HL-60/S4 (cell line): ENCODE data around the gene TTC33.
"Not testable (repeated sequence)": the region's sequence is repeated elsewhere in the genome, so short reads cannot be mapped to it uniquely, and the experiment has no call there.

Experiments
- in situ Hi-C: fragments of 300-500 bp; cut with MboI; formaldehyde crosslinking; loops from 2 replicates; pipeline ENCODE4 v1.14.3; 2022; ENCODE audit warnings: low sequenced_read_pairs

TTC33 gene

DNA sequence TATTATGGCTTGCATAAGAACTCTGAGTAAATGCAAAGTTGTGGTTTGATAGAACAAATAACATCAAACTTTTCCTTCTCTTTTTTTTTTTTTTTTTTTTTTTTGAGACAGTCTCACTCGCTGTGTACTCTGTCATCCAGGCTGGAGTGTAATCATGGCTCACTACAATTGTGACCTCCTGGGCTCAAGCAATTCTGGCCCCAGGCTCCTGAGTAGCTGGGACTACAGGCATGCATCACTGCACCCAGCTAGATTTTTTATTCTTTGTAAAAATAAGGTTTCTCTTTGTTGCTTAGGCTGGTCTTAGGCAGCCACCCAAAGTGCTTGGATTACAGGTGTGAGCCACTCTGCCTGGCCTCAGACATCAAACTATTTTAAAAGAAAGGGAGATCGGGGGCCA lies 95.0 kb downstream of the TTC33 start:
- in situ Hi-C loops, result no loop called here

DNA sequence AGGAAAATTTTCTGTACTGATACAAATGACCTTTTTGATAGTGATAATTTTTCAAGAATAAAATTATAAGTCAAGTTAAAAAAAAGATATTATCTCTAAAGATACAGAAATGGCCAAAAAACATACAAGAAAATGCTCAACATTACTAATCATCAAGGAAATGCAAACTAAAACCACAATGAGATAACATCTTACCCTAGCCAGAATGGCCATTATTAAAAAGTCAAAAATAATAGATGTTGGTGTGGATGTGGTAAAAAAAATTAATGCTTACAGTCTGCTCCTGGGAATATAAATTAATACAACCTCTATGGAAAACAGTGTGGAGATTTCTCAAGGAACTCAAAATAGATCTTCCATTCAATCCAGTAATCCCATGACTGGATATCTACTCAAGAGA lies 99.0 kb downstream of the TTC33 start:
- in situ Hi-C loops, result no loop called here

DNA sequence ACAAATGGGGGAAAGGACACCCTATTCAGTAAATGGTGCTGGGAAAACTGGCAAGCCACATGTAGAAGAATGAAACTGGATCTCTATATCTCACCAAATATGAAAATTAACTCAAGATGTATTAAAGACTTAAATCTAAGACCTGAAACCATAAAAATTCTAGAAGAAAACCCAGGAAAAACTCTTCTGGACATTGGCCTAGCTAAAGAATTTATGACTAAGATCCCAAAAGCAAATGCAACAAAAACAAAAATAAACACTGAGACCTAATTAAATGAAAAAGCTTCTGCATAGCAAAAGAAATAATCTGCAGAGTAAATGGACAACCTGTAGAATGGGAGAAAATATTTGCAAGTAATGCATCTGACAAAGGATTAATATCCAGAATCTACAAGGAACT lies 99.7 kb downstream of the TTC33 start:
- in situ Hi-C loops, result not testable (repeated sequence)

DNA sequence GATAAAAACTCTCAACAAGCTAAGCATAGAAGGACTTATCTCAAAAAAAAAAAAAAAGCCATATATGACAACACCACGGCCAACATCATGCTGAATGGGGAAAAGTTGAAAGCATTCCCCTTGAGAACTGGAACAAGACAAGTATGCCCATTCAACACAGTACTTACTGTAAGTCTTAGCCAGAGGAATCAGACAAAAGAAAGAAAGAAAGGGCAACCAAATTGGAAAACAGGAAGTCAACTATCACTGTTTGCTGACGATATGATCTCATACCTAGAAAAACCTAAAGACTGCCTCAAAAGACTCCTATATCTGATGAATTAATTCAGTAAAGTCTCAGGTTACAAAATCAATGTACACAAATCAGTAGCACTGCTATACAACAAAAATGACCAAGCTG lies 100.6 kb downstream of the TTC33 start:
- in situ Hi-C loops, result no loop called here

DNA sequence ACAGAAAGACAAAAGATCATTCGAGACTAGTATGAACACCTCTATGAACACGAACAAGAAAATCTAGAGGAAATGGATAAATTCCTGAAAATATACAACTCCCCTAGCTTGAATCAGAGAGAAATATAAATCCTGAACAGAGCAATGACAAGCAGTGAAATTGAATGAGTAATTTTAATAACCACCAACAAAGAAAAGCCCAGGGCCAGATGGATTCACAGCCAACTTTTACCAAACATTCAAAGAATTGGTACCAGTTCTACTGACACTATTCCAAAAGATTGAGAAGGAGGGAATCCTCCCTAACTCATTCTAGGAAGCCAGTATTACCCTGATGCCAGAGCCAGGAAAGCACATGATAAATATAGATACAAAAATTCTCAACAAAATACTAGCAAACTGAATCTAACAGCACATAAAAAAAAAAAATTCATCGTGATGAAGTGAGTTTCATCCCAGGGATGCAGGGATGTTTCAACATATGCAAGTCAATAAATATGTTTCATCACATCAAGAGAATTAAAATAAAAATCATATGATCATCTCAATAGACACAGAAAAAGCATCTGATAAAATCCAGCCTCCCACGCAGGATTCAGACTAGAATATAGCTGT lies 101.3 kb downstream of the TTC33 start:
- in situ Hi-C loops, result no loop called here

DNA sequence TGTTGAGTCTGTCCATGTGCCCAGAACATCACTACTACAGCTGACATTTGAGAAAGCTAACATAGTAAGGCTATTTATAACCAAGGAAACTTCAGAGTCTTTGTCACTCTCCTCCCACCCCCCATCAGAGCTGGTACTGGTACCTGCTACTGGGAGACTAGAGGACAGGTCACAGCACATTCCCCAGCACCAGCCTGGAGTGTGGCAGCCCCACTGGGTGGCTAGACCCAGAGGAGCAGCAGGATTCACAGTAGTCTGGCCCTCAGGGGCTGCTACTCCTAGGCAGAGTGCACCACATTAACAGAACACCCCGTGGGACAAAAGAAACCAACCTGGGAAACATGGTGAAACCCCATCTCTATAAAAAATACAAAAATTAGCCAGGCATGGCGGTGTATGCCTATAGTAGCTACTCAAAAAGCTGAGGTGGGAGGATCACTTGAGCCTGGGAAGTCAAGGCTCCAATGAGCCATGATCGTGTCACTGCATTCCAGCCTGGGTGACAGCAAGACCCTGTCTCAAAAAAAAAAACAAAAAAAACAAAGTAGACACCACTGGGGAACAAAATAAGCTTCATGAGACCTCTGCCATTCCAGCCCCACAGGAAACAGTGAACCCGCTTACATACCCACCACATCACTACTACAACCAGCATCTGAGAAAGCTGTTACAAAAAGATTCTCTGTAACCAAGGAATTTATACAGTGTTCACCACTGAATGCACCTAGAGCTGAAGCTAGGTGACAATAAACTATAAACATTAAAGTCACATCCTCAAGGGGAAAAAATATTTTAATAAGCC lies 102.3 kb downstream of the TTC33 start:
- in situ Hi-C loops, result no loop called here

DNA sequence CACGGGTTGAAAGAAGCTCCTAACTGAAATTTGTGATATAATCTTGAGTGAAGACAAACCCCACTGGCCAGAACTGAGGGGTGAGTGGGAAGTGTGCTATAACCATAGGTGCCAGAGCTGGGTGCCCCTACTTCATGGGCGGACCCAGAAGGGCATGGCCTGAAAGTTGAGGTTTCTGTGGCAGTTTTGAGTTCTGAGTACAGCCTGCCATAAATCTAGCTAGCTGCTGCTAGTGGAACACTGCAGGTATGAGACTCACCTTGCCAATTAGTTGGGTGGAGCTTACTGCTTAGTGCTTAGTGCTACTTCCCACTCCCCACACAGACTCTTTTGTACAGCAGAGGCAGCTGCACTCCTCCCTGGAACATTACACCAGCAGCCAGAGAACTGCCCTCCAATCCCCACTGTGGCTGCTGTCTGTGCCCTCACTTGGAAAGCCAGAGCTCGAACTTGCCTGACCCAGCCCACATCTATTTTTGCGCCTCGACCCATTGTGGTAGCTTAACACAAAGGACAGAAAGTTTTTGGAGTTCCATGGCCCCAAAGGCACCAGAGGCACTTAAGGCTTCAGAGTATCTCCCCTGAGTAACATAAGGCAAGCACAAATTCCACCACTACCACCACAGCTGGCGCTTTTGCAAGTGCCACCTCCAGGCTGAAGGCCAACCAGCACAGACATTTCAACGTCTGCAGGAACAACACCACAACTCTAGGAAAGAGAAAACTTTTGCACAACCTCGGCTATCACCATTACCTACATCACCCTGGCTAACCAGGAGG lies 103.1 kb downstream of the TTC33 start:
- in situ Hi-C loops, result no loop called here

DNA sequence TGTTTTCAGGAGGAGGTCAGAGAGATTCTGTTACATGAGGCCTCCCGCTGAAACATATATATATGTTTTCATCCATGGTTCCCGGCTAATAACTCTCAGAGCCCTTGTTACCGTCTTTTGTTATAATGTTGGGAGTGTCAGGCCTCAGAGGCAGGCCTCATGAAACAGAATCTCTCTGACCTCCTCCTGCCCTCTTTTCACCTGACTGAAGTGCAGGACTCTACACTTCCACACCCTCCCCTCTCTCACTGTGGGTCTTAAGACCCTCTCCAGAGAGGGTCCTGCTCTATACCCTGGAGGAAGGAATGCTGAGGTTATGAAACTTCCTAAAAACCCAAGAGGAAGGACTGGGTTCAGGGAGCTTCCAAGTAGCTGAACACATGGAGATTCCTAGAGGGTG lies 104.6 kb downstream of the TTC33 start:
- in situ Hi-C loops, result no loop called here

DNA sequence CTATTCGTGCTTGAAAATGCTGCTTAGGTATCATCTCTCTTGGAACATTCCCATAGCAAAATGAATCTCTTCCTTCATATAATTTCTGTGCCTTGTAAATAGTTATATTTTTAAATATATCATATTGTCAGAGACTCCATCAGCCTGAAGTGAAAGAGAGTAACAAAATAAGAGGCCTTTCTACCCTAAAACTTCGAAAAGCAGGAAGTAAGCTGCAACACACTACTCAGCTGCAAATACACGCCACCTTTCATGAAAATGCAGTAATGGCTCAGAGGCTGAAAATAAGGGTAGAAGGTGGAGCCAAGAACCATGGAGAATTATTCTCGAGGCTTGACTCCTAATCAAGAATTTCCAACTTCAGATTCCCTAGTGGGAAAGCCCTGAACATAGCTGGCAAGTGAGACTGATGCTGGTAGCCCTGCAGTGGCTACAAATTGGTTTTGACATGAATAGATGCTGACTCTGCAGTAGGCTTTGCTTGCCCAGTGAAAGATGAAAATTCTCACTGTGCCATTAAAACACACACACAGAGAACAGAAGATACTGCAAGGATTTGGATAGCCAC lies 106.2 kb downstream of the TTC33 start:
- in situ Hi-C loops, result no loop called here

DNA sequence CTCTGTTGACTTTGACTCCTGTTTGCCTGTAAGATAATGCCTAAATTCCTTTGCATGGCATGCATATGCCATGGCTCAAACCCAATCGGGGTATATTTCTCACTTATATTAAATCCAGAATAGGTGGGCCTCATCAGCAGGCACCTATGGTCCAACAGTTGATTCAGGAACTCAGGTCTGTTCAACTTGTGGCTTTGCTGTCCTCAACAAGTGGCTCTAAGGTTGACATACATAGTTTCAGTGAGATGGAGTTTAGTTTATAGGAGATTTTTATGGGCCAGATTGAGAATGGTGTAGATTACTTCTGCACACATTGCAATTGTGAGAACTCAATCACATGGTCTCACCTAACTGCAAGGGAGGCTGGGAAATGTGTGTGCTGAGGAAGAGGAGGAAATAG lies 107.6 kb downstream of the TTC33 start:
- in situ Hi-C loops, result no loop called here

DNA sequence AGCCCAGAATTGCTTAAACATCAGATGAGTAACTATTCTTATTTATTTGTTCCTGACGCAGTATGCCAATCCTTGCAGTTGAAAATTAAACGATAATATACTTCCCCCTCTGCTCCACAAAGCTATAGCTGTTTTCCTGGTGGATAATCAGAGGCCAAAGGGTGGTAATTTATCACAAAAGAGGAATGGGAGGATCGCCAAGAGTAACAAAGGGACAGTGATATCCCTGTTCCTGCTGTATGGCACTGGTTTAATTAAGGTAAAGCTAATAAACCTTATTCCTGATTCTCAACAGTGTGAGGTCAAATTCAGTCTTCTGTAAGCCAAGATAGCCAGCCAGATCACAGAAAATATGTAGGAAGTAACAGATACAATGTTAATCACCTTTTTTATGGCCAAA lies 109.5 kb downstream of the TTC33 start:
- in situ Hi-C loops, result no loop called here

DNA sequence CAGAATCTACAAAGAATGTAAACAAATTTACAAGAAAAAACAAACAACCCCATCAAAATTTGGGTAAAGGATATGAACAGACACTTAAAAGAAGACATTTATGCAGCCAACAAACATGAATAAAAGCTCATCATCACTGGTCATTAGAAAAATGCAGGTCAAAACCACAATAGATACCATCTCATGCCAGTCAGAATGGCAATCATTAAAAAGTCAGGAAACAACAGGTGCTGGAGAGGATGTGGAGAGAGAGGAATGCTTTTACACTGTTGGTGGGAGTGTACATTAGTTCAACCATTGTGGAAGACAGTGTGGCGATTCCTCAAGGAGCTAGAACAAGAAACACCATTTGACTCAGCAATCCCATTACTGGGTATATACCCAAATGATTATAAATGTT lies 116.2 kb downstream of the TTC33 start:
- in situ Hi-C loops, result not testable (repeated sequence)

DNA sequence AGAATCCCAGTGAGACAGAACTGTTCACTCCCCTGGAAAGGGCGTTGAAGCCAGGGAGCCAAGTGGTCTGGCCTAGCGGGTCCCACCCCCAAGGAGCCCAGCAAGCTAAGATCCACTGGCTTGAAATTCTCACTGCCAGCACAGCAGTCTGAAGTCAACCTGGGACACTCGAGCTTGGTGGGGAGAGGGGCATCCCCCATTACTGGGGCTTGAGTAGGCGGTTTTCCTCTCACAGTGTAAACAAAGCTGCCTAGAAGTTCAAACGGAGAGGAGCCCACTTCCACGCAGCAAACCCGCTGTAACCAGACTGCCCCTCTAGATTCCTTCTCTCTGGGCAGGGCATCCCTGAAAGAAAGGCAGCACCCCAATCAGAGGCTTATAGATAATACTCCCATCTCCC lies 121.2 kb downstream of the TTC33 start:
- in situ Hi-C loops, result no loop called here

DNA sequence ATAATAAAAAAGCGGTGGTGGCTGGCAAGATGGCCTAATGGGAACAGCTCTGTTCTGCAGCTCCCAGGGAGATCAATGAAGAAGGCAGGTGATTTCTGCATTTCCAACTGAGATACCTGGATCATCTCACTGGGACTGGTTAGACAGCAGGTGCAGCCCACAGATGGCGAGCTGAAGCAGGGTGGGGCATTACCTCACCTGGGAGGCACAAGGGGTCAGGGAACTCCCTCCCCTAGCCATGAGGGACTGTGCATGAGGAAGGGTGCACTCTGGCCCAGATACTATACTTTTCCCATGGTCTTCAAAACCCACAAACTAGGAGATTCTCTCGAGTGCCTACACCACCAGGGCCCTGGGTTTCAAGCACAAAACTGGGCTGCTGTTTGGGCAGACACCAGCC lies 121.6 kb downstream of the TTC33 start:
- in situ Hi-C loops, result no loop called here

DNA sequence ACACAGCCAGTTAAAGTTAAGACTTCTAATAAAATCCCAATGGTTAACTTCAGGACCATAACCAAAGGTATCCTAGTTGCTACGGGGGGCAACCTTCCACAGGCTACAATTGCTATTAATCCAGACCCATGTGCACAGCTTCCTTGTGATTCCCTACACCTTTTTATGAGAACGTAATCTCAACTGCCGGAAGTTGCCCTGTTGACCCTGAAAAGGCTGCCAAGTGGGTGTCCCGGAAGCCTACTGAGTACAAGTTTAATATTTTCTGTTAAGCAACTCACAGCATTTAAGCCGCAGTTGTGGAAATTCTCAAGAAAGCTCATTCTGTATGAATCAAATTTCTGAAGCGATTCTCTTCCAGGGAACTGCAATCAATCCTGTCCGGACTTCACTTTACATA lies 124.5 kb downstream of the TTC33 start:
- in situ Hi-C loops, result no loop called here

DNA sequence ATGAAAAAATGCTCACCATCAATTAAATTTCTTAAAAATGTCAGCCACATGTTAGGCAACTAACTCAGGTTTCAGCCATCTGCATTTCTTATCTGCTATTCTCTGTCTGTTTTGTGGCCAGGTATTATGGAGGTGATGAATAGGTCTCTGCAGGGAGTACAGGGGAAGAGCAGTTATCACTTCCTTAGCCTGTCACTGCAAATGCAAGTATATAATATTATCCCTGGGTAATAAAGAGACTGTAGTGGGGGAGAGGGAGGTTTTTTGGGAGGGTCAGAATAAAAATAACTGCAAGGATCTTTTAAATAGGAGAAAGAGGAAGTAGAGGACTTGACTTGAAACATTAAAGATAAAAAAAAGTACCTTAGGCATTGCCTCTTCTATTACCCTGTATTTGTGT lies 125.6 kb downstream of the TTC33 start:
- in situ Hi-C loops, result no loop called here

DNA sequence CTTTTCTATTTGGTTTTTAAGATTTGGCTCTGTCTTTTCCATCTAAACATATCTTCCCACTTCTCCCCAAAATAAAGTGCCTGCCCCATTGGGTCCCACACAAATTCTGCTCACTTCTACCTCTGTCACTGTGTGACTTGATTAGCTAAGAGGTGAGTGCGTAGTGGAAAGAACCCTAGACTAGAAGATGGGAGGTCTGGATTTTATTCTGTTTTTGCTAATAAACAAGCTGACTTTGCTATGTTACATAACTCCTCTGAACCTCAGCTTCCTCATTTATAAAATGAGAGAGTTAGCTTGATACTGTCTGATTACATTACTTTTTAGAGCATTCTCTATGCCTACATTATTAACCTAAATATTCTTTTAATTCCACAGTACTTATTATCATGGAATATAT lies 127.4 kb downstream of the TTC33 start:
- in situ Hi-C loops, result no loop called here

DNA sequence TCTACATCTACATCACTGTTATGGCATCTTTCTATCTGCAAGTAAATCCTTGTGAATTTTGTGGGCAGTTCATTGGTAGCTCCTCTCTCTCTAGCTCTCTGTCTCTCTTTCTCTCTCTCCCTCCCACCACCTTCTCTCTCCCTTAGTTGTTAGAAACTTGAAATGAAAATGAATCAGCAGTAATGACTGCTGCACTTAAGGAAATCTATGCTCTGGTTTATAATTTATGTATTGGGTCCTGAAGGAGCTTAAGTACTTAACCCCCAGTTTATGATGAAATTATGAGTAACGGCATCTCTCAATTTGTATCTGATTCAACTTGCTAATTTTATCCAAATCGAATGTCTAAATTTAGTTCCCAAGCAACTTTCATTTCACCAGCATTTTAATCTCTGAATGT lies 128.1 kb downstream of the TTC33 start:
- in situ Hi-C loops, result no loop called here

DNA sequence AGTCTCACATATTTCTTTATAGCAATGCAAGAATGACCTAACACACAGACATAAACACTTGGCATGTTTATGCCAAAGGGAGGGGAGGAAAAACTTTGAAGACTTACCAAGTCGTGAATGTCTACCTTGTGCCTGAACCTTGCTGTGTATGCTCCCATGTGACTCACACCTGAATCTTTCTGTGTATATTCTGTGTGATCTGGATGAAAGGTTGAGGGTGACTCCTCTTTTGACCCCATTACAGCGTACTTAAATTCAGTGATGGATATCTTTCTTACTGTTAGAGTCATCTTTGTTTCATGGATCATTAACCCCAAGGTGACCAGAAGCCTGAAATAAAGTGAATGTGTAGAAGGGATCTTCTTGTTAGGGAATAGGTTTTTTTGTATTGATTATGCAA lies 129.0 kb downstream of the TTC33 start:
- in situ Hi-C loops, result no loop called here

DNA sequence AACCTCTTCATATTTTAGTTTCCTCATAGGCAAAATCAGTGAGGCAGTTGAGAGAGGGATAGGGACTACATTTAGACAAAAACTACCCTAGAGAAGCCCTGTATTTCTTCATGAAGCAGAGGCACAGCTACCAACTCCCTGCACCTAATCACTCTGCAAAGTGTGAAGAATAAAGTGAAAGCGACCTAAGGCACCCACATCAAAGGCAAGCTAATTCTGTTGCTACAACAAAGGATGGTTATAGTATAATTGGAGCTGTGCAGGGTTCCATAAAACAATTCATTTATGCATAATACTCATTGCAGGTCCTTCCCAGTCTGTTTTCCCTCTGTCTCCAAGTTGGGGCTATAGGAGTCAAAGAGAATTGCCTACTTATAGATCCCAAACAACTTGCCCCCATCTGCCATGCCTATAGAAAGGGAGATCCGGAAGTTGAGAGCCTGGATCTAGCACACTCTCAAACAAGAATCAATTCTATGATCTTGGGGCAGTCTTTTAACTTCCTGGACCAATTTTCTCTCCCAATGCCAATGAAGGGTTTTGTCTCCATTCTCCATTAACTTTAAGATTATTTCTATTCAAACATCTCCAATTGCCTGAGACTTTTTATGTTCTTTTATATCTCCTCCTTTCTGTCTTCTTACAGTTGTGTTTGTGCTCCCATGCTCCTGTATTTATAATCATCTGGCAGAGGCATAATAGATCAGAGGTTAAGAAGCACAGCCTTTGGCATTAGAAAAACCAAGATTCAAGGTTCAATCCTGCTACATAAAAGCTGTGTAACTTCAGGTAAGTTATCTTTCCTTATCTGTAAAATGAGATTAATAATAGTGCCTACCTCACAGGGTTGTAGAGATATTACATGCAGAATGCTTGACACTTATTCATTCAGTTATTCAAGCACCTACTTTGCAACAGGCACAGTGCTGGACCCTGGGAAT lies 132.0 kb downstream of the TTC33 start:
- in situ Hi-C loops, result no loop called here
